ENCODE results near the gene SPC25. TPM values are rescaled to one million over a fixed set of nuclear protein-coding genes. Genes with fewer than 3 reads are reported as not detected.
A peak's percentile ranks its signal among the peaks of the same experiment; 100 is the strongest.

Gene SPC25
- total RNA-seq, 1 donor from 2014 or later = 5.6 TPM

DNA sequence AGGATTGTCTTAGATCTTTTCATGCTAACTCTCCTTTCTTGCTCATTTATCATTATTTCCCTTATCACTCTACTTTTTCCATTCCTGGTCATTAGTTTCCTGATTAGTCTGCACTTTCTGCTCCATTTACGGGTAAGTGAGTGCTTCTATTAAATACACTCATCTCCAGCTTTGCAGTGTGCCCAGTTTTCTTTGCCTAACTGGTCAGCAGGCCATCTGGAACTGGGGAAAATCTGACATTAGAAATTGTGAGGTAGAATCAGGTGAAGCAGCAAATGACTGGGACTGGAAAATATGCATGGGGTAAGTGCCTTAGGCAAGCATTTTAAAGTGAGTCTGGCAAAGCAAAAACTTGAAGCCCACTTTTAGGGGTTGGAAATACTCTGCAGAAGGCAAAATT lies 40.0 kb upstream of the SPC25 start:
- TF ChIP-seq, protein P1, sequence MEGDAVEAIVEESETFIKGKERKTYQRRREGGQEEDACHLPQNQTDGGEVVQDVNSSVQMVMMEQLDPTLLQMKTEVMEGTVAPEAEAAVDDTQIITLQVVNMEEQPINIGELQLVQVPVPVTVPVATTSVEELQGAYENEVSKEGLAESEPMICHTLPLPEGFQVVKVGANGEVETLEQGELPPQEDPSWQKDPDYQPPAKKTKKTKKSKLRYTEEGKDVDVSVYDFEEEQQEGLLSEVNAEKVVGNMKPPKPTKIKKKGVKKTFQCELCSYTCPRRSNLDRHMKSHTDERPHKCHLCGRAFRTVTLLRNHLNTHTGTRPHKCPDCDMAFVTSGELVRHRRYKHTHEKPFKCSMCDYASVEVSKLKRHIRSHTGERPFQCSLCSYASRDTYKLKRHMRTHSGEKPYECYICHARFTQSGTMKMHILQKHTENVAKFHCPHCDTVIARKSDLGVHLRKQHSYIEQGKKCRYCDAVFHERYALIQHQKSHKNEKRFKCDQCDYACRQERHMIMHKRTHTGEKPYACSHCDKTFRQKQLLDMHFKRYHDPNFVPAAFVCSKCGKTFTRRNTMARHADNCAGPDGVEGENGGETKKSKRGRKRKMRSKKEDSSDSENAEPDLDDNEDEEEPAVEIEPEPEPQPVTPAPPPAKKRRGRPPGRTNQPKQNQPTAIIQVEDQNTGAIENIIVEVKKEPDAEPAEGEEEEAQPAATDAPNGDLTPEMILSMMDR (IDR thresholded peaks at IDR 0.05) = no peak
- peaks cover 23% of the 10 kb centered on the region for H3K27me3 Mint-ChIP-seq (ENCODE audit: unreplicated experiment)
- no peak for DNase-seq (ENCODE audit: extremely low spot score, unreplicated experiment)

DNA sequence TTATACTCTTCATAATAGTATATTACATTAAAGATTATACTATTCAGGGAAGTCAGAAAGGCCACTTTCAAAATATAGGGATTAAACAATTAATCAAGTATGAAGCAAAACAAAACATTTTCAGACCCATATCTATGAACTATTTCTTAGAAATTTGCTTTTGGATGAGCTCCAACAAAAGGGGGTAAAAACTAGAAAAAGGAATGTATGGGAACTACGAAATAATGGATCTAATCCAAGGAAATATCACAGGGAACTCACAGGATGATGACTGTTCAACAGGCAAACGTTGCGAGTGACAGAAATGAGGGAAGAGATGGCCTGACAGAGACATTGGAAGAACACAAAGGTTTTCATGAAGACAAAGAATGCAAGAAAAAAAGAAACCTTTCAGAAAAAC lies 38.8 kb upstream of the SPC25 start:
- H3K9me3 Mint-ChIP-seq (ENCODE audit: unreplicated experiment) = no peaks in the 10 kb centered on the region
- H3K27me3 Mint-ChIP-seq (ENCODE audit: unreplicated experiment) = peaks cover 28% of the 10 kb centered on the region
- no peak overlapping the region for H3K4me3 Mint-ChIP-seq (ENCODE audit: unreplicated experiment)
- no peak for DNase-seq (ENCODE audit: extremely low spot score, unreplicated experiment)
- no peaks in the 10 kb centered on the region for H3K36me3 Mint-ChIP-seq (ENCODE audit: unreplicated experiment)
- TF ChIP-seq, protein P1 (IDR thresholded peaks at IDR 0.05) = no peak
- H3K4me1 Mint-ChIP-seq (ENCODE audit: unreplicated experiment) = peaks cover 10% of the 10 kb centered on the region
- H3K27ac Mint-ChIP-seq (ENCODE audit: unreplicated experiment) = no peak overlapping the region

More for the DNA sequence above, 40.0 kb upstream of the SPC25 start:
- Mint-ChIP-seq H3K4me3 (ENCODE audit: unreplicated experiment) (no peak overlapping the region), H3K27ac (ENCODE audit: unreplicated experiment) (no peak overlapping the region), H3K4me1 (ENCODE audit: unreplicated experiment) (peaks cover 10% of the 10 kb centered on the region), H3K36me3 (ENCODE audit: unreplicated experiment) (no peaks in the 10 kb centered on the region), H3K9me3 (ENCODE audit: unreplicated experiment) (no peaks in the 10 kb centered on the region)

DNA sequence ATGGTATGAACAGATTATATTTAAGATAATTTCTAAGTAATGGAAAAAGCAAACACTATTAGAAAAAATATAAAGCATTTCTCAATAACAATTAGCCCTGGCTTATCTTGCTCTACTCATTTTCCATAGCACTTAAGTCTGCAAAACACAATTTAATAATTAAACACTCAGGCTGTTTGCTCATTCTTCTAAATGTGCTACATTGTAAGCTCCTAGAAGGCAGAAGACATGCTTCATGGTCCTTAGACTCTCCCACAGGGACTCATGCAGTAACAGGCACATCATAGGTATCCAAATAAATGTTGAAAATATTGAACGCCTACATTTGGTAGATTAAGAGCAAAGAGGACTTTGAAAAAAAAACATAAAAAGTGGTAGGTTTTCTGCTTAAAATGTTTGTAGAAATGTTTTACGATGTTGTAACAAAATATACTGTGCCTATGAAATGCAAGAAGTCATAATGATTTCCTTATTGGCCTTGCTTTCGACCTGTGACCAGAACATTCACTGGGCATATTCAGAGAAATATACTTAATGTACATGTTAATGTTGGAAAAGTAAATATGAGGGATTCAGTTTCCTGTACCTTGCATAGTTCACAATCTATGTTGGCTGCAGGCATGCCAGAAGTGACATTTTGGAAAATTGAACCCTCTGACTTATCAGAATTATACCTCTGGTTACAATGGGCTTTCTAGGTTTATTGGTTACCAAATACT lies 38.0 kb upstream of the SPC25 start:
- TF ChIP-seq, protein P1 (IDR thresholded peaks at IDR 0.05) = no peak
- no peaks in the 10 kb centered on the region for H3K9me3 Mint-ChIP-seq (ENCODE audit: unreplicated experiment)
- H3K4me1 Mint-ChIP-seq (ENCODE audit: unreplicated experiment) = peaks cover 10% of the 10 kb centered on the region
- no peak for DNase-seq (ENCODE audit: extremely low spot score, unreplicated experiment)
- no peaks in the 10 kb centered on the region for H3K36me3 Mint-ChIP-seq (ENCODE audit: unreplicated experiment)
- H3K27me3 Mint-ChIP-seq (ENCODE audit: unreplicated experiment) = peaks cover 32% of the 10 kb centered on the region
- no peak overlapping the region for H3K27ac Mint-ChIP-seq (ENCODE audit: unreplicated experiment)
- H3K4me3 Mint-ChIP-seq (ENCODE audit: unreplicated experiment) = no peak overlapping the region

DNA sequence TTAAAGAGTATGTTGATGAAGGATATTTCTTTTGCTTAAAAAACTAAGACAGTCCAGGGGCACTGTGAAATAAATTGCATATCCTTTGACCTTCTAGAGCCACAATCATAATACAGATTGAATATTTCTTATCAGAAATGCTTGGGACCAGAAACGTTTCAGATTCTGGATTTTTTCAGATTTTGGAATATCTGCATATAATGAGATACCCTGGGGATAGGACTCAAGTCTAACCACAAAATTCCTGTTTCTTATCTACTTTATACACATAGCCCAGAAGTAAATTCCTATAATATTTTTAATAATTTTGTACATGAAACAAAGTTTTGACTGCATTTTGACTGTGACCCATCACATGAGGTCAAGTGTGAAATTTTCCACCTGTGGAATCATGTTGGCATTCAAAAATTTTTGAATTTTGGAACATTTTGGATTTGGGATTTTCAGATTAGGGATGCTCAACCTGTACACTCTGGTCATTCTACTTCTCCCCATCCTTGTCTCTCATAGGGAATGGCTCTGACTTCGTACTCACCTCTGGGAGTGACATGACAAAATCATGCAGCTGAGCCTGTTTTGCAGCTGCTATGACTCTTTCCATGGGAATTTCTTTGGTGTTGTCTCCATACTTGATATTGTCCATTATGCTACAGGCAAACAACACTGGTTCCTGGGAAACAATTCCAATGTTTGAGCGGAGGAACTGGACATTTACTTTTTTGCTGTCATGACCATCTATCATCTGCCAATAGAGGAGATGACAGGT lies 36.6 kb upstream of the SPC25 start:
- H3K36me3 Mint-ChIP-seq (ENCODE audit: unreplicated experiment) = no peaks in the 10 kb centered on the region
- TF ChIP-seq, protein P1 (IDR thresholded peaks at IDR 0.05) = no peak
- H3K4me3 Mint-ChIP-seq (ENCODE audit: unreplicated experiment) = no peak overlapping the region
- no peaks in the 10 kb centered on the region for H3K9me3 Mint-ChIP-seq (ENCODE audit: unreplicated experiment)
- DNase-seq (ENCODE audit: extremely low spot score, unreplicated experiment) = no peak
- H3K27ac Mint-ChIP-seq (ENCODE audit: unreplicated experiment) = no peak overlapping the region
- H3K27me3 Mint-ChIP-seq (ENCODE audit: unreplicated experiment) = peaks cover 37% of the 10 kb centered on the region
- H3K4me1 Mint-ChIP-seq (ENCODE audit: unreplicated experiment) = peaks cover 10% of the 10 kb centered on the region

DNA sequence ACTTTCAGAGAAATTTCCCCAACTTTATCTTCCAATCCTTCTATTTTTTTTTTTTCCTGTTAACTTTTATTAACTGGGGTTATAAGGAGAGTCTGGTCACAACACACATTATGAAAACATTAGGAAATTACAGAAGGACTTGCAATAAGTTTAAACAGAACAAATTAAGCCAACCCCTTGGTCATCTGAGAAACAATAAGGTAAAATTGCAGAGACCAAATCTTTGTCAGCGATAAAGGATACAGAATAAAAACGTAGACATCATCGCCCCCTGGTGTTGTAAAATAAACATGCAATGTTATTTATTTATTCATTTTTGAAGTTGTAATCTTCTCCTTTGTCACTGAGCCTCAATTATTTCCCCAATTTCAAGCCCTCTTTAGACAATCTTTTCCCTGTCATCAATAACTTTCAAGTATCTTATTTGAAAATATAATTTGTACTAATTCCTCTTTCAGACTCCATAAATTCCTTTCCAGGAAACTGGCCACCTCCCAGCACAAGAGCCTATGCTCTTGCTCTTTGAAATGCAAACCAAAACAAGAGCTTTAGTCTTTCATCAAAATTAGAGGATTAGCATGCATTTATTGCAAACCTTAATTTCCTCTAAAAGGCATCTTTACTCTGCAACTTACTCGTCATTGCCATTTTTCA lies 30.4 kb upstream of the SPC25 start:
- peaks cover 48% of the 10 kb centered on the region for H3K27me3 Mint-ChIP-seq (ENCODE audit: unreplicated experiment)
- no peaks in the 10 kb centered on the region for H3K36me3 Mint-ChIP-seq (ENCODE audit: unreplicated experiment)
- H3K4me1 Mint-ChIP-seq (ENCODE audit: unreplicated experiment) = no peaks in the 10 kb centered on the region
- TF ChIP-seq, protein P1 (IDR thresholded peaks at IDR 0.05) = peak; percentile 68
- H3K27ac Mint-ChIP-seq (ENCODE audit: unreplicated experiment) = no peak overlapping the region
- DNase-seq (ENCODE audit: extremely low spot score, unreplicated experiment) = no peak
- no peak overlapping the region for H3K4me3 Mint-ChIP-seq (ENCODE audit: unreplicated experiment)
- H3K9me3 Mint-ChIP-seq (ENCODE audit: unreplicated experiment) = no peaks in the 10 kb centered on the region

Data from osteocyte (in vitro differentiated cells).